ENCODE measurements around the gene HAX1.
"Not testable (repeated sequence)": the region's sequence is repeated elsewhere in the genome, so short reads cannot be mapped to it uniquely, and the experiment has no call there.

HAX1 gene

DNA sequence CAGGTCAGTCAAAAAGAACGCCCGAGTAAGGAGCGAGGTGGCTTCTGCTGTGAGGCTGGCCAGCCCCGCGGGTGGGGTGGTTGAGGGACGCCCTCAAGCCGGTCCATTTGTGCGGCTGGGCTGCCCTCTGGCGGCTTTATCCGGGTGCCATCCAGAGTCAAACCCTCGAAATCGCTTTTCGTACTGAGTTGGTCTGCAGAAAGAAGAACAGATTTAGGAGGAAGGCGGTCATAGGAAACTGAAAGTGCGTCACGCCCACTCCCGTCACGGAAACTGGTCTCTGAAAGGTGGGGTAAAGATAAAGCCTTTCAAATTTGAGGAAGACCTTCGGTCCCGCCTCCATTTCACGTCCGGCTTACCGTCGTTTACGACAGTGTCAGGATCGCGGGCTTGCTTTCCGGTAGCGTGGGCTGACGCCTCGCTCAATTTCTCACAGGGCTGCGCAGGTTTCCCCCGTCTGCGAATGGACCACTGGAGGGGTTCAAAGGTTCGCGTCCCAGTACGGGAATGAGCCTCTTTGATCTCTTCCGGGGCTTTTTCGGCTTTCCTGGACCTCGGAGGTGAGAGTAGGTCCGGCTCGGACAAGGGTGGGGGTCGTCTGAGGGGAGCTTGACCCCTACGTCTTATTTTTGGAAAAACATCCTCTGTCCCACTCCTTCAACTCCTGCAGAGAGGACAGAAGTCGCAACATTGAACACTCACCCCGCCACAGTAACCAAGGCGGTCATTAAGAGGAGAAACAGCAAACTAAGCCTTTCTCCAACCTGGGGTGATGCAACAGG, at the start of gene HAX1:
Gene HAX1, plus strand, starts transcription at position 413 of the 782 bp plus-strand sequence. Its CDS starts 95 bp downstream, at position 508.
- peak; percentile 94 to 95 for DNase-seq

GRCh38 chr1:154222918-154223317, 49.5 kb upstream of the HAX1 start:
- no peak for DNase-seq

DNA sequence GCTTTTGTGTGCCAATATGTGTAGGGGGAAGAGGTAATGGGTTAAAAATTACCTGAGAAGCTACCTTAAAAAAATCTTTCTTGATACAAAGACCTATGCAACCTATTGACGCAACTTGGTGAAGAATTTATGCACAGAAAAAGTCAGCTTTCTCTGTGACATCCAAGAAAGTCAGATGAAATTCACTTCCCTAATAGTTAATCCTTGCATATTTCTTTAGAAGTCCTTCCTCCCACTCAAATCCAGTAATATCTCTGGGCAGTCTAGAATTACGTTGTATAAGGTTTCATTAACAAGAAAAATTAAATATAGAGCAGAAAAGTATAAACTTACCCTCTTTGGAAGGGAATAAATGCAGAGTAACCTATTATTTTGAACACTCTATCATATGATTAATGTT, 48.8 kb upstream of the HAX1 start:
- no peak for DNase-seq

GRCh38 chr1:154225370-154225769, 47.1 kb upstream of the HAX1 start:
- DNase-seq: no peak

DNA sequence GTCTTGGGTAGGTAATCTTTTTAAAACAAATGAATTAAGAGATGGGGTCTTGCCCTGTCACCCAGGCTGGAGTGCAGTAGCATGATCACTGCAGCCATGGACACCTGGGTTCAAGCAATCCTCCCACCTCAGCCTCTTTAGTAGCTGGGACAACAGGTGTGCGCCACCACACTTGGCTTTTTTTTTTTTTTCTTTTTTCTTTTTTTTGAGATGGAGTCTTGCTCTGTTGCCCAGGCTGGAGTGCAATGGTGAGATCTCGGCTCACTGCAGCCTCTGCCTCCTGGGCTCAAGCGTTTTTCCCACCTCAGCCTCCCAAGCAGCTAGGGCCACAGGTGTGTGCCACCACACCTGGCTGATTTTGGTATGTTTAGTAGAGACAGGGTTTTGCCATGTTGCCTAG, 41.3 kb upstream of the HAX1 start:
- not testable (repeated sequence) for DNase-seq

GRCh38 chr1:154233127-154233526, 39.3 kb upstream of the HAX1 start:
- not testable (repeated sequence) for DNase-seq

DNA sequence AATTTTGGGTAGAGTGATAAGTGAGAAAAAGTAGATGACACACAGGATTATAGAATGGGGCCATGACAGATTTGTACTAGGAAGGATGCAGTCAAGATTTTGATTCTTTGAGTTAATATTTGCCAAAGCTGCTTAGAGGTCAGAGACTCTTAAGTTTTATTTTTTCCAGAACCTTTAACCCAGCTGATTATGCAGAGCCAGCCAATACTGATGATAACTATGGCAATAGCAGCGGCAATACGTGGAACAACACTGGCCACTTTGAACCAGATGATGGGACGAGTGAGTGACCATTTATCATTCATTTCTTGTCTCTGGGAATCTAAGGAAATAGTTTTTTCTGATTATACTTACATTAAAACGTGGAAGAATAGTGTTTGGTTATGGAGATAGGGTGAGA, 35.6 kb upstream of the HAX1 start:
- DNase-seq: no peak

DNA sequence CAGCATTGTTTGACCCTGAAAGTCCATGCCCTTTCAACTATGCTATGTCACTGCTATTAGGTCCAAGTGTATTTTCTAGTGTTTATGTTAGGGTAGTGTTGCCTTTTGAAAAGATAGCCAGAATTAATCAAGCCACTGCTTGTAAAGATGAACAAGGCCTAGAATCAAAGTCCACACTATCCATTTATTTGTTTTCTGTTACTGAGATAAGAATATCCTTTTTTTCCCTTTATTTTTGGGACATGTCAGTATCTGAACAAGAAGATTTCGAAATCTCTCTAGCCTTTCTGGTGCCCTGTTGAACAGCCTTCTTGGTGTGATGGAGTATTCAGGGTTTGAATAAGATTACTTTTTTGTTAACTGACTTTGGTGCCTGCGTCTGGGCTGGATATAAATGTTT, 35.0 kb upstream of the HAX1 start:
- no peak for DNase-seq

DNA sequence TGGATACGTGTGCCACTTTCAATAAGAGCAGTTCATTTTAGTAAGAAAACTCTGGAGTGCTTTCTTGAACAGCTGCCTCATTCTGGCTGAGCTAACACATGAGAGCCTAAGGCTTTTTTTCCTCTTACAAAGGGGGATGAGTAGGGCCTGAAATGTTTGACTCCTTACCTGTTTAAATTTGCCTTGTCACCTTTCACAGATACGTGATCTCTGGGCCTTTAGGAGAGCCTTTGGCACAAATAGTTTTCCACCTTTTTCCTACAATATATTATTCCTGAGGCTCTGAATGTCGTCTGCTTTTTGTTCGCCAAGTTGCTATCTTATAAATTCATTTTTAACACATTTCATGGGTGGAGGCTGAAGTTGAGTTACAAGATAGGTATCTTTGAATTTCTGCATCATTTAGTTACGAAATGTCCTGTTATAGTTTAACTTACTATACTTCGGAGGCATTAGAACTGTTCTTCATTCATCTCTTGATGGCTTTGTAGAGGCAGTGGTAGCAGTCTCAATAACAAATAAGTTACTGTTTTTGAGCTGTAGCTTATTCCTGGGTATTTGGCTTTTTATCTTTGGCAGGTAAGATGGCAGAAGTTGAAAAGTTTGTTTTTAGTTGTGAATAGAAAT, 34.4 kb upstream of the HAX1 start:
- DNase-seq: no peak

DNA sequence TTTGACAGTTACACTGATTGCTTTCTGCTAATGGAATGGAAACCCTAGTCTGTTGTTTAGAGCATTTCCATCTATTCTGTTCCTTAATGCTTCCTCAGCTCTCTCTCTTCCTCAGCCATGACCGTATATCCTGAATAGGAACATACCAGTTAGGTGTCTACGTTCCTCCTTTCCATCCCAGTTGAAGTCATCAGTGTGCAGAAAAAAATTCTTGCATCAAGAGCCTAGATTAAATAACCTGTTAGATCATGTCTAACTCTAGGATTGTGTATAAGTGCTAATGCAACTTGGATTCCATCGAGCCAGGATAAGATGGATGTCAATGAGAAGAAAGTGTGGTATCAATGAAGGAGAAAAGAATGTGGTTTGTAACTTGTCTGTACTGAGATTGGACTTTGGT, 32.9 kb upstream of the HAX1 start:
- DNase-seq: no peak

- DNase-seq: no peak
These were observed 32.1 kb upstream of the HAX1 start for GRCh38 chr1:154240294-154240833.

DNA sequence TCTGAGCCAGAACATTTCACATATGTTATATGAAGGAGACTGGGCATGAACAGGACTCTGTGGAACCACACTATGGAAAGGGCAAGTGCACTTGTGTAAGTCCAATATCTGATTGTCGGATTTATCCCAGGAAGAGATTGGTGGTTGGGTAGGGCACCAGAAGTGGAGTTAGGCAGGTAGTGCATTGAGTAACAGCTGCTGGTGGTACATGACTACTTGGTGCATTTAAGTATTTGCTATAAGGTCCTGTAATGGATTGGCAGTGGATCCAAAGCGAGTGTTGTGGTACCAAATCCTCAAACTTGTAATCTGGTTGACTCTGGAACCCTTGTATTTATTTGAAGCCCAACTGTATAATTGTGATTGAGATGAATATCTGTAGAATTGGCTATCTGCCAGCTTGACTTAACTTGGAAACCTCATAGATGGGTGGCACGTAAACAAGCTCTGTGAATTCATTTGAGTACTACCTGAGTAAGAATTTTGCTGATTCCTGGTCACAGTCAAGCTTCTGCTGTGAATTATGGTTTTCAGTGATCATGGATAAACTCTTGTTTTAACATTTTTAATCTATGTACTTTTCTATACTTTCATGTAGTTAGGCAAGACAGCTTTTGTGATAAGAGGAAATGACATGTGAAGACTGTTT, 30.6 kb upstream of the HAX1 start:
- no peak for DNase-seq

GRCh38 chr1:154253671-154254070, 18.8 kb upstream of the HAX1 start:
- DNase-seq: no peak

DNA sequence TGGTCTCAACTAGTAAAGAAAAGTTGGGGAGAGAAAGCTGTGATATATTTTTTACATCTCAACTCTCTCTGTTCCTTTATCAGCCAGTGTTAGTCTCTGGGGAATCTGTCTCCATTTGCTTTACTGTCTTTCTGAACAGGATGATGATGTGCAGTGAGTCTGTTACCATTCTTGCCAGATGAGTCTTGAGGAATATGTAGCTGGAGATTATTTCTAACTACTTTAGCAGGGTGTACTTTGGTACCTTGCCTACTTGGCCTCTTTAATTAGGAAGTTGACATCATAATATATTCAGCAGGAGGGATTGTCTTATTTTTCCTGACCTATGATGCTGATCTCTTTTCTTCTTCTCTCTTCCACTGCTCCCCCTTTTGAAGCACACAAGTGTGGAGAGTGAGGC, 15.7 kb upstream of the HAX1 start:
- no peak for DNase-seq

DNA sequence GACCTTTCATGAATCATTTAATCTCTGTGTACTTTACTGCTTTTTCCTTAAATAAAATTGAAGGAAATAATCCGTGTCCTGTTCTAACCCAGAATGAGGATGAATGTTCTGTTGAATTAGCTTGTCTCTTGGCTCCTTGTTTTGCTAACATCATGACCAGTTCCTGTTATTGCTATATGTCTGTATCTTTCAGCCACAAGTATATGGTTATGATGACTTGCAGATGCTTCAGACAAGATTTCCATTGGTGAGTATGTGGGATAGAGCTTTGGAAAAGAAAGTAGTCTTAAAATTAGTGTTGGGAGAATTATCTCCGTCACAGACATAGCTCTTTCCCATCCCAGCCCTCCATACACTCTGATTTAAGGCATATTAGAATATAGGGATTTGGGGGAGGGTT, 13.6 kb upstream of the HAX1 start:
- no peak for DNase-seq

DNA sequence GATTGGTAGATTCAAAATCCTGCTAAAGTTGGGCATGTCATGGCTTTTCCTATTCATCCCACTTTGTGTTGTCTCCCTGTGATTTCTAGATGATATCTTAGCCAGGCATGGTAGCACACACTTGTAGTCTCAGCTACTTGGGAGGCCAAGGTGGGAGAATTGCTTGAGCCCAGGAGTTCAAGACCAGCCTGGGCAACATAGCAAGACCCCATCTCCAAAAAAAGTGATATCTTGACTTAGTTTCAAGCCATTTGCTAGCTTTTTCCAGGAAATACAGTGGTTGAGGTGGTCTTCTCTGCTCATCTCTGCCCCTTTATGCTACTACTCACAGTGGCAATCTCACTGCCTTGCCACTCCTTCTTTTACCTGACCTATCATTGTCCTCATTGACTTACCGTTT, 12.3 kb upstream of the HAX1 start:
- DNase-seq: no peak

- DNase-seq: no peak
These were observed 8.7 kb upstream of the HAX1 start for GRCh38 chr1:154263465-154264332.

GRCh38 chr1:154264454-154264853, 8.0 kb upstream of the HAX1 start:
- no peak for DNase-seq

- no peak for DNase-seq
These were observed 6.8 kb upstream of the HAX1 start for GRCh38 chr1:154265586-154265985.

GRCh38 chr1:154270833-154271232, 1.6 kb upstream of the HAX1 start:
- DNase-seq: no peak

DNA sequence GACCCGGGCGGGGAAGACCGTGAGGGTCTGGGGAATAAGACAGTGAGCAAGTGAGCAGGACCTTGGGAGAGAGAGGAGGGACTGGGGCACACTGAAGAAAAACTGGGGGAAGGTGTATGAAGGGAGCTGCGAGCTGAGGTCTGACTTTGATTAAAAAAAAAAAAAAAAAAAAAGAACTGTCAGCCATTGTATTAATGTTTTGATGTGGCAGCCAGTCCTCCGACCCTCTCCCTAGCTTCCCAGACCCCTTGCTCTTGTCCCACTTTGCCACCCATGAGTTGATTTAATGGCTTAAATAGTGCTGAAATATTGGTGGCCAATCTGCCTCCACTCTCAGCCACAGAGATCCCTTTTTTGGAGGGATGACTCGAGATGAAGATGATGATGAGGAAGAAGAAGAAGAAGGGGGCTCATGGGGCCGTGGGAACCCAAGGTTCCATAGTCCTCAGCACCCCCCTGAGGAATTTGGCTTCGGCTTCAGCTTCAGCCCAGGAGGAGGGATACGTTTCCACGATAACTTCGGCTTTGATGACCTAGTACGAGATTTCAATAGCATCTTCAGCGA, 652 bp downstream of the HAX1 start:
- DNase-seq: no peak

GRCh38 chr1:154276797-154277196, 4.4 kb downstream of the HAX1 start:
- DNase-seq: no peak

GRCh38 chr1:154287591-154287990, 15.2 kb downstream of the HAX1 start:
- not testable (repeated sequence) for DNase-seq
